OCI-LY7 (cell line): ENCODE results near the gene DGKB. TPM values are rescaled to one million over a fixed set of nuclear protein-coding genes. Genes with fewer than 3 reads are reported as not detected.

Source experiments
- BruUV-seq: library from RNA; stranded (reverse); fragments of 400-500 nt; replicated peaks from 2 replicates; lab custom pipeline; 2021; lab: Mats Ljungman, UMichigan
- CTCF ChIA-PET: fragments of 300-600 bp; sonication (Branson Sonifier 250); formaldehyde crosslinking; loops from one replicate; lab custom pipeline; 2022; ENCODE audit warnings: antibody characterized with exemption; ENCODE audit not compliant: unreplicated experiment; lab: Charles Lee
- POLR2A ChIA-PET: fragments of 300-600 bp; sonication (Branson Sonifier 250); formaldehyde crosslinking; loops from one replicate; lab custom pipeline; 2022; ENCODE audit warnings: antibody characterized with exemption; lab: Charles Lee
- DNase-seq: peaks from one replicate; pipeline ENCODE4 v3.0.0-alpha.2; 2015; ENCODE audit warnings: low spot score
- H2AFZ ChIP-seq: fragments of 200-600 bp; sonication (generic), shearing (Covaris generic); 2 replicates; pipeline ENCODE4 v1.6.1; 2014; ENCODE audit warnings: mild to moderate bottlenecking, antibody characterized with exemption, low read length, moderate library complexity
- H3K27ac ChIP-seq: fragments of 200-600 bp; sonication (generic); 2 replicates; pipeline ENCODE4 v1.5.1; 2014; ENCODE audit warnings: mixed run types, low read depth, mild to moderate bottlenecking, moderate library complexity, low read length, inconsistent platforms; ENCODE audit not compliant: poor library complexity, severe bottlenecking
- H3K36me3 ChIP-seq: fragments of 200-600 bp; sonication (generic); 2 replicates; pipeline ENCODE4 v1.6.1; 2014; ENCODE audit warnings: mild to moderate bottlenecking, antibody characterized with exemption, low read length, moderate library complexity, mixed read lengths; ENCODE audit not compliant: insufficient read depth
- H3K4me1 ChIP-seq: fragments of 200-600 bp; sonication (generic); 2 replicates; pipeline ENCODE4 v1.5.1; 2014; ENCODE audit warnings: mild to moderate bottlenecking, low read length; ENCODE audit not compliant: insufficient read depth, poor library complexity, severe bottlenecking
- H3K4me2 ChIP-seq: fragments of 200-600 bp; sonication (generic); 2 replicates; pipeline ENCODE4 v1.6.1; 2014; ENCODE audit warnings: mild to moderate bottlenecking, low read length
- H3K4me3 ChIP-seq: fragments of 200-600 bp; sonication (generic); 2 replicates; pipeline ENCODE4 v1.5.1; 2014; ENCODE audit warnings: mild to moderate bottlenecking, low read depth, low read length; ENCODE audit not compliant: poor library complexity, severe bottlenecking
- H3K79me2 ChIP-seq: fragments of 200-600 bp; sonication (generic); 2 replicates; pipeline ENCODE4 v1.6.1; 2016; ENCODE audit warnings: low read depth, mild to moderate bottlenecking, low read length, moderate library complexity, mixed read lengths; ENCODE audit not compliant: insufficient read depth
- H3K9me2 ChIP-seq: fragments of 200-600 bp; sonication (generic); 2 replicates; pipeline ENCODE4 v1.6.1; 2016; ENCODE audit warnings: mild to moderate bottlenecking, low read length, mixed read lengths; ENCODE audit not compliant: insufficient read depth
- H3K9me3 ChIP-seq: fragments of 200-600 bp; sonication (generic); 2 replicates; pipeline ENCODE4 v1.6.1; 2014; ENCODE audit warnings: mild to moderate bottlenecking, mixed run types, low read length, mixed read lengths
- H4K20me1 ChIP-seq: fragments of 200-600 bp; sonication (generic); 2 replicates; pipeline ENCODE4 v1.6.1; 2014; ENCODE audit warnings: mild to moderate bottlenecking, antibody characterized with exemption, low read length, moderate library complexity, mixed read lengths; ENCODE audit not compliant: insufficient read depth
- CTCF ChIP-seq: fragments of 200-600 bp; sonication (generic); conservative IDR thresholded peaks from 2 replicates; pipeline ENCODE4 v1.5.1; 2014; ENCODE audit warnings: mild to moderate bottlenecking, antibody characterized with exemption, low read length, moderate library complexity, mixed read lengths
- EZH2phosphoT487 ChIP-seq: fragments of 200-600 bp; sonication (generic); IDR thresholded peaks from 2 replicates; pipeline ENCODE4 v1.6.1; 2018; ENCODE audit warnings: low read depth, borderline replicate concordance, mild to moderate bottlenecking, mixed run types, antibody characterized with exemption, low read length, moderate library complexity, mixed read lengths
- intact Hi-C: fragments of 100-400 bp; cut with micrococcal nuclease; formaldehyde crosslinking; loops from one replicate; pipeline ENCODE4 v1.10.0; 2022; ENCODE audit not compliant: unreplicated experiment
- total RNA-seq, 2 experiments: library from RNA; depleted of rRNA in 1 of 2; stranded (reverse); fragments of >200 nt in 1 of 2; shearing (Covaris generic) in 1 of 2; gene quantifications; 2 replicates each; pipeline ENCODE4 v1.2.3, GENCODE V29; 2014 to 2022

DGKB gene
- total RNA-seq, 2 experiments from 2014 or later: not detected

GRCh38 chr7:14842523-14842922 lies 60.0 kb downstream of the DGKB start:
- no peak overlapping the region for H3K4me2 ChIP-seq
- H3K36me3 ChIP-seq: no peaks in the 10 kb centered on the region
- no peaks in the 10 kb centered on the region for H3K9me2 ChIP-seq
- no peak overlapping the region for H2AFZ ChIP-seq
- no peak overlapping the region for H3K4me3 ChIP-seq
- DNase-seq: no peak
- no peaks in the 10 kb centered on the region for H3K9me3 ChIP-seq
- TF ChIP-seq CTCF (no peak), EZH2phosphoT487 (no peak)
- H4K20me1 ChIP-seq: no peaks in the 10 kb centered on the region
- no TSS peak for BruUV-seq
- no peaks in the 10 kb centered on the region for H3K79me2 ChIP-seq
- POLR2A ChIA-PET: interaction anchor here (0.9 kb wide), 1 partner anchor 8 kb away, joined by 3 read pairs; no protein-coding TSS in a partner anchor
- CTCF ChIA-PET: no interaction called here
- intact Hi-C loops: no loop called here
- H3K4me1 ChIP-seq: no peaks in the 10 kb centered on the region
- no peak overlapping the region for H3K27ac ChIP-seq

GRCh38 chr7:14841869-14842268 lies 60.7 kb downstream of the DGKB start:
- no peak overlapping the region for H3K4me2 ChIP-seq
- no peaks in the 10 kb centered on the region for H3K9me2 ChIP-seq
- no peaks in the 10 kb centered on the region for H3K9me3 ChIP-seq
- H3K27ac ChIP-seq: no peak overlapping the region
- ChIA-PET CTCF (no interaction called here), POLR2A (no interaction called here)
- BruUV-seq: no TSS peak
- no peaks in the 10 kb centered on the region for H3K36me3 ChIP-seq
- TF ChIP-seq CTCF (no peak), EZH2phosphoT487 (no peak)
- no peaks in the 10 kb centered on the region for H3K79me2 ChIP-seq
- intact Hi-C loops: no loop called here
- no peak overlapping the region for H2AFZ ChIP-seq
- no peak overlapping the region for H3K4me3 ChIP-seq
- H4K20me1 ChIP-seq: no peaks in the 10 kb centered on the region
- no peaks in the 10 kb centered on the region for H3K4me1 ChIP-seq
- DNase-seq: no peak

- DNase-seq: no peak
- Histone ChIP-seq H3K4me2 (no peak overlapping the region), H3K9me2 (no peaks in the 10 kb centered on the region), H3K4me3 (no peak overlapping the region), H4K20me1 (no peaks in the 10 kb centered on the region), H3K9me3 (no peaks in the 10 kb centered on the region), H2AFZ (no peak overlapping the region), H3K27ac (no peak overlapping the region), H3K79me2 (no peaks in the 10 kb centered on the region), H3K36me3 (no peaks in the 10 kb centered on the region), H3K4me1 (no peaks in the 10 kb centered on the region)
- intact Hi-C loops: no loop called here
- CTCF ChIA-PET: no interaction called here
- POLR2A ChIA-PET: no interaction called here
- TF ChIP-seq CTCF (no peak), EZH2phosphoT487 (no peak)
- BruUV-seq: no TSS peak
Observed at GRCh38 chr7:14841086-14841485, 61.5 kb downstream of the DGKB start.
